ENCODE measurements around the gene GRIFIN.

GRIFIN gene

GRCh38 chr7:2498708-2499107 is 22.5 kb upstream of the GRIFIN start:
- no peak for DNase-seq (ENCODE audit: low read depth in 2 of 2)

GRCh38 chr7:2497500-2498336 is 21.5 kb upstream of the GRIFIN start:
- no peak for DNase-seq (ENCODE audit: low read depth in 2 of 2)

DNA sequence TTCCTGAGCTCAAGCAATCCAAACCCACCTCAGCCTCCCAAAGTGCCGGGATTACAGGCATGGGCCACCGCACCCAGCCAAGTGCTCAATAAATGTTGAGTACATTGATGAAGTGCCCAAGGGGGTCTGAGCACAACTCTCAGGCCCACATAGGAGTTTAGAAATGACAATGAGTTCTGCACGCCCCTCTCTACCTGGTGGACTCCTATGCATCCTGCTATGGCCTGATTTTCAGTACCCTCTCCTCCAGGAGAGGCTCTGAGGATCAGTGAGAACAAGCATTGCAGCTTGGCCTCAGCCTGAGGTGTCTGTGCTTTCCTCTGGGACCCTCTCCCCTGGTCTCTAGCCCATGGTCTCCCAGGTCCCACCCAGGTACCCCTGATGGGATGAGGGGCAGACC is 20.9 kb upstream of the GRIFIN start:
- no peak for DNase-seq (ENCODE audit: low read depth in 2 of 2)

DNA sequence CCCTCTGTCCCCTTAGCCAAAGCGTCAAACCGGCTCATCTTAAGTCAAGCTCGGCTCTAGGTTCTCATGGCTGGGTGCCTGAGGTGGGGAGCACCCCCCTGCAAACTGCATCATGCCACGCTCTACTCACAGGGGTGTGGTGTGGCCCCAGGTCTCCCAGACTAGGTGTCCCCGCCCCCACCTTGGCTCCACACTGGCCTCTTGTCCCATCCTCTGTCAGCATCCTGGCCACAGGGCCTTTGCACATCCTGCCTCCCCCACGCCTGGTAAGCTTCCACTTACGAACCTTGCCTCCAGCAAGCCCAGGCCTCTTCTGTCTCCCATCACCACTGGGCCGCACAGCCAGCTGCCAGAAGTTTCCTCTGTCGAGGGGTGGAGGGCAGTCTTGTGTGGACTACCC is 20.2 kb upstream of the GRIFIN start:
- DNase-seq (ENCODE audit: low read depth in 2 of 2), result no peak

- DNase-seq (ENCODE audit: low read depth in 2 of 2), result no peak
Observed at GRCh38 chr7:2495418-2496299, 19.5 kb upstream of the GRIFIN start.

DNA sequence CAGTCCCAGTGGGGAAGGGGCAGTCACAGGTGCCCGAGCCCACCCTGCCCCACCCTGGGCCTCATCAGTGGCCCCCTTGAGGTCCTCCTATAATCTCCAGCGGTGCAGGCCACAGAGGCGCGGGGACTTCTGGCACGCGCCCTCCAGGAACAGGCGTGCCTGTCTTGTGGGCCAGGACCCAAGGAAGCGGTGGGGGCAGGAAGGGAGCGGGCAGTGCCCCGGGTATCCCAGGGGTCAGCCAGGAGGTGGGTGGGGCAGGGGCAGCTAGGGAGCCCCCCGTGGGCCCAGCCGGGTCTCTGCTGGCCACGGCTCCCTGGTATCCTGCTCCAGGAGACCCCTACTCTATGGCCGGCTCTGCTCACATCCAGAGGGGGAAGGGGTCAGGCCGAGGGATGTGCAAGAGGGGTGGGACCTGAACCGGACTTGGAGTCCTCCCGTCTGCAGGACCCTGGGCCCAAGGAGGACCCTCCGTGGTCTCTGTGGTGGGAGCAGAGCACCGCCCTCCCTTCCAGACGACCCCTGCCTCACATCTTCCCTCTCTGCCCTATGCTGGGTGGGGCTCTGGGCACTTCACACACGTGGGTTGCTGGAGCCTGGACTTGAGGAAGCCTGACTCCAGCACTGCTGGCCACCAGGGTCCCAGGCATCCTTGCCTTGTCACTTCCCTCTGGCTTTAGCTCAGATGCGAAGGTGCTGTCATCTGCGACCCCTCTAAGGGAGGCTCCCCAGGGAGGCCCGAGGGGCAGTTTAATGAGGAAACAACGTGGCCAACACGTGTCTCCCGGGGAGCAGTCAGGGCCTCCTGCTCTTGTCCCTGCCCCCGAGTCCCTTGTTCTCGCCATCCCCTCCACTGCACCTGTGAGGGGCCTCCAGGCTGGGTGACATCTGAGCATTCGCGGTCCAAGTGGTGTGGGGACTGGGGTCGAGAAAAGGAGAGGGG is 18.3 kb upstream of the GRIFIN start:
- DNase-seq (ENCODE audit: low read depth in 2 of 2), result no peak

GRCh38 chr7:2493205-2494164 is 17.3 kb upstream of the GRIFIN start:
- no peak for DNase-seq (ENCODE audit: low read depth in 2 of 2)

DNA sequence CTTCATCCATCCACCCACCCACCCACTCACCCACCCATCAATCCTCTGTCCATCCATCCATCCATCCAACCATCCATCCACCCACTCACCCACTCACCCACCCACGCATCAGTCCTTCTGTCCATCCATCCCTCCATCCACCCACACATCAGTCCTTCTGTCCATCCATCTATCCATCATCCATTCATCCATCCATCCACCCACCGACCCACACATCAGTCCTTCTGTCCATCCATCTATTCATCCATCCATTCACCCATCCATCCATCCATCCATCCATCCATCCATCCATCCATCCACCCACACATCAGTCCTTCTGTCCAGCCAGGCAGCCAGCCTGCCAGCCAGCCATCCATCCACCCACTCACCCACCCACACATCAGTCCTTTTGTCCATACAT is 15.8 kb upstream of the GRIFIN start:
- DNase-seq (ENCODE audit: low read depth in 2 of 2), result no peak

DNA sequence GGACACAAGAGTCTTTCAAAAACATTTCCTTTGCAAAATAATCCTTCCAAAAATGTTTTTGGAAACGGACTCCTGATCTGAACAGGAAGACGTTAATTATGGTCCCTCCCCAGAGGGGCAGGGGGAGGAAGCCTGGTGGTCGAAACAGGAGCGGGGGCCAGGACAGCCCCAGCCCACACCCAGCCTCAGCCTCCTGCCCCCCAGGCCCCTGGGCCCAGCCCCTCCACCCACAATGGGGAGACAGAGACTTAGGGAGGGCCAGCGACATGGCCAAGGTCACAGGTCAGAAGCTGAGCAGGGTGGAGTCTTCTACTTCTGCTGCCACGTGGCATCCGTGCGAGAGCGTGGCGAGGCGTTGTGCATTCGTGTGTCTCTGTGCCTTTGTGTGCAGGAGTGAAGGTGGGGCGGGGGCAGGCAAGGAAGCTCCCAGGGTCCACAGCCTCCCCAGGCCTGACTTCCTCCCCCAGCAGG is 14.0 kb upstream of the GRIFIN start:
- DNase-seq (ENCODE audit: low read depth in 2 of 2), result no peak

DNA sequence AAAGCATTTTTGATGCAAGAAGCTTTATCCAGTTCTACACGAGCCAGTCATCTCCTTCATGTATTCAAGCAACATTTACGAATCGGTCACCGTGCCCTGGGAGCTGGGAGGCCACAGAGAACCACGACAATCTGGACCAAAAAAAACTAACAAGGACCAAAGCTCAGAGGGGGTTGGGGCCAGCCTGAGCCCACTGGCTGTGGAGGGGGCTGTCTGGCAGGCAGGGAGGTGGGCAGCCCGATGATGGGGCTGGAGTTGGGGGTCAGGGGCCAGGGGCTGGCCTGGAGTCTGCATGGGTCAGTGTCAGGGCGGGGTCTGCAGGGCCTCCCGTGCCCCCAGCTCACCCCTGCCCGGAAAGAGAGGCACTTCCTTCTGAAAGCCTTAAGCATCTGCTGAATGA is 12.5 kb upstream of the GRIFIN start:
- no peak for DNase-seq (ENCODE audit: low read depth in 2 of 2)

DNA sequence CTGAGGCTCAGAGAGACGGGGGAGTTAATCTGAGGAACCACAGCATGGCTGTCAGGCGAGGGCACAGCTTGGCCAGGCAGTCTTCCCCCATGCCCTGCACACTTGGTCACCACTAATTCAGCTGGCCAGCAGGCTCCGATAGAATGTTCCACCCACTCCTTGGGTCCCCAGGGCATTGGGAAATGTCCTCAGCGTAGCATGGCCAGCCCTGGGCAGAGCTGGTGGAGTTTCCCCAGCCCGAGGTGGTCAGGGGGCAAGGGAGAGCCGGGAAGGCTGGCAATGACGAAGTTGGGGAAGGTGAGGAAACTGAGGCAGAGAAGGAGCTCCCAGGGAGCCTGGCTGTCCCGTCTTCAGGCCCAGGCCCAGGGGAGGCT is 12.1 kb upstream of the GRIFIN start:
- DNase-seq (ENCODE audit: low read depth in 2 of 2), result no peak

DNA sequence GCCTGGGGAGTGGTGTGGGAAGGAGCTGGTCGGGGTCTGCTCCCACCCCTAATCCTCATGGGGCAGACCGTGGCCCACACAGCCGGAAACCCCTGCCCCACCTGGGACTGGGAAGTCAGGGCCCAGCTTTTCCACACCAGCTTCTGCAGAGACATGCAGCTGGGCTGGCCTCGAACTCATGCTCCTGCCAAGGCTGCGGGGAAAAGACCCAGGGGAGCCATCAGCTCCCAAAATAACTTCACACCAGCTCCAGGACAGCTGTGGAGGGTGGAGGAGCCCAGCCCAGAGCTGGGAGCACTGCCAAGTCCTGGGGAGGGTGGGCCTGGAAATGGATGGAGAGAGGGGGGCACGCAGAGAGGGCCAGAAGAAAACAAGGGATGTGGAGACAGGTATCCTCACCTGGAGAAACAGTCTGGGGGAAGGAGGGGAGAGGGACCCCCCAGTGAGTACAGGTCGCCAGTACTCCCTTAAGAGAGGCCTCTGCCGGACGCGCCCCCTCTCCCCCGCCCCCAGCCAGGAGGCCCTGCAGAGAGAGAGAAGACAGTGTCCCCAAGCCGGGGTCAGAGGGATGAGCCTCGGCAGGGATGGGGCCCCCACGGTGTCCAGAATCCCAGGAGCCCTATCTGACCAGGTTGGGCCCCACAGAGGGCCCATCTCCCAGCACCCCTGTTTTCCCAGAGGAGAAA is 11.5 kb upstream of the GRIFIN start:
- no peak for DNase-seq (ENCODE audit: low read depth in 2 of 2)

GRCh38 chr7:2484868-2485267 is 8.7 kb upstream of the GRIFIN start:
- DNase-seq (ENCODE audit: low read depth in 2 of 2), result no peak

DNA sequence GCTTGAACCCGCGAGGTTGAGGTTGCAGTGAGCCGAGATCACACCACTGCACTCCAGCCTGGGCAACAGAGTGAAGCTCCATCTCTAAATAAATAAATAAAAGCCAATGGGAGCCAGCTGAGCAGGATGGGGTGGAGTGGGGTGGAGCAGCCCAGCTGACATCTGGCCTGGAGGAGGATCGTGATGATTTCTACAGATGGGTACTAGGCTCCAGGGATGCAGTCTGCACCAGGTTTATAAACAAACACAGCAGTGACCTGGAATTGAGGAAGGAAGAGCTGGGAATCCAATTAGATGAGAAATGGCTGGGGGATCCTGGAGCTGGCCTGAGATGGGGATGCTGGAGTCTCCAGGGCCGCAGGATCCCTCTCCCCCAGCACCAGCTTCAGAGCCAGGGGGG is 7.3 kb upstream of the GRIFIN start:
- DNase-seq (ENCODE audit: low read depth in 2 of 2), result no peak

GRCh38 chr7:2482725-2483451 is 6.7 kb upstream of the GRIFIN start:
- no peak for DNase-seq (ENCODE audit: low read depth in 2 of 2)

DNA sequence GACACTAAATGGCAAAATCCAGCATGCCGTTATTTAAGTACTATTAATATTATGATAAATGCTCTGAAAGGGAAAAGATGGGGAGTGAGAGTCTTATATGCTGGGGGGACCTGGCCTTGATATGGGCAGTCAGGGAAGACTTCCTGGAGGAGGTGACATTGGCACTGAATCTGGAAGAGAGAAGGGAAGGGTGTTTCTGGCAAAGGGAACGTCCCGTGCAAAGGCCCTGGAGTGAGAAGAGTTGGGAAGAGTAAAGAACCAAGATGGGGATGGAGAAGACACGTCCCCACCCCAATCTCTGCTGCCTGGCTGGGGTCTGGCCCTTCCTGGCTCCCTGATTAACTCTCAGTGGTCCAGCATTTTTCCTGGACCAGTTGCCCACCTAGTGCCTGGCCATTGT is 5.0 kb upstream of the GRIFIN start:
- DNase-seq (ENCODE audit: low read depth in 2 of 2), result no peak

DNA sequence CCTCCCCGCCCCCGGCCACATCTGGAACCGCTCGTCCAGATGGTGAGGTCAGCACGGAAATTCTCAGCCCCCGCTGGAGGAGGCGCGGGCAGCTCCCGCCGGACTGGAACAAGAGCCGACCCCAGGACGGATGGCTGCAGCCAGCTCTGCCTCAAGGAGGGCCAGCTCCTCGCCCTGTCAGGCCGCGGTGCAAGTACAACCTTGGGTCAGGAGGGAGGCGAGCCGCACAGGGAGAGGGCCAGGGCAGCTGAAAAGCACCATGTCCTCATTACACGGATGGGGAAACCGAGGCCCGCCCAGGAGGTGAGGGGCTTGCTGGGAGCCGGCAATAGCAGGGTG is 3.8 kb upstream of the GRIFIN start:
- DNase-seq (ENCODE audit: low read depth in 2 of 2), result no peak

DNA sequence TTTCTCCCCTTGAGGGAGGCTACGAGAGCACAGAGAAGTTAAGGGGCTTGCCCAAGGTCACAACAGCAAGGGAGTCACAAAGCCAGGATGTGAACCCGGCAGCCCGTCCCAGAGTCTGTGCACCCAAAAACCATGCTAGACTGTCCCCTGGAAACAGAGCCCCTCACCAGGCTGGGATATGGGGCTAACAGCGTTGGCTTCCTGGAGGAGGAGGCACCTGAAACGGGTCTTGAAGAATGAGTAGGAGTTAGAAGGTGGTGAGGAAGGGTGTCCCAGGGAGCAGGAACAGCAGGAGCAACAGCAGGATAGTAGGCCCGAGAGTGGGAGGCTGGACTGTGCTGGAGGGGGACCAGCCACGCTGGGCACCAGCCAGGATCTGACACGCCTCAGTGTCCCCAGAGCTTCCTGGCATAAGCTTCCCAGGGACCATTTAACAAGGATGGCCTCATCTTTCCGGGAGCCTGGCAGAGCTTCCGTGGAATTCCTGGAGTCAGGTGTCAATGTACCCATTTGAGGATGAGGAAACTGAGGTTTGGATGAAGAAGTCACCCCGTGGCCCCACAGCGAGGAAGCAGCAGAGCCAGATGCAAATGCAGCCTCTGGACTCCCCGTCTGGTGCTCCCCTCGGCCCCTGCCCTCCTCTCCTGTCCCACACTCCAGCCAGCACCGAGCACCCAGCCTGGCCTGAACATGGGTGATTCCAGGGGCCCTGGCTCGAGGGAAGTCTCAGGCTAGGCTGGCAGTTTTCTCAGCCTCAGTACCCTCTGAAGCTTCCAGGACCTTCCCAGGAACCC is 3.3 kb upstream of the GRIFIN start:
- DNase-seq (ENCODE audit: low read depth in 2 of 2), result no peak

DNA sequence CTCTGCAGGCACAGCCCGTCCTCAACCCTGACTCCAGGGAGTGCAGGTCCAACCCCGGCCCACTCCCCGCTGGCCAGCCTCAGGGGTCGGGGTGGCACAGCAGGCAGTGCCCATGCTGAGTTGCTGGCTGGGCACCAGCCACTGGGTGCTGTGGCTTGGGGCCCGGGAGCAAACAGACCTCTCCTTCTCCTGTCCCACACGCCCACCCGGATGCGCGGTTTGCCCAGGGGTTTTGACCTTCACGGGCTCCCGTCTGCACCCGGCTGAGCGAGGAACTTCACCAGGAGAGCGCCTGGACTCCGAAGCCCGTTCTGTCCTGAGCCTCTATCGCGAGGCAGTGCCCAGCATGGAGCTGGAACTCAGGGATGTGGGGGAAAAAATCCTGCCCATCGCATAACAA is 2.6 kb upstream of the GRIFIN start:
- no peak for DNase-seq (ENCODE audit: low read depth in 2 of 2)
